Right lobe of liver (tissue), 6 donors: Measurements from ENCODE around the gene C11orf87. TPM values are rescaled to one million over a fixed set of nuclear protein-coding genes. Genes with fewer than 3 reads are reported as not detected.
A peak's percentile ranks its signal among the peaks of the same experiment; 100 is the strongest.

Experiments used
- ATAC-seq, 4 donors: fragments of 200-7000 bp; cut with Tn5 transposase; one replicate each; pipeline ENCODE4 v1.9.1; 2020; ENCODE audit warnings: mild to moderate bottlenecking in 4 of 4, moderate library complexity in 4 of 4
- DNase-seq, 3 donors: peaks; one replicate each; pipeline ENCODE4 v3.0.0-alpha.2; 2020
- H3K27ac ChIP-seq, 3 donors: fragments of 200-600 bp; one replicate each; pipeline ENCODE4 v1.8.0; 2022
- H3K27me3 ChIP-seq, 2 donors: fragments of 200-600 bp; one replicate each; pipeline ENCODE4 v1.8.0; 2022
- H3K36me3 ChIP-seq, 4 donors: fragments of 200-600 bp; sonication (generic) in 1 of 4; one replicate each; pipeline versions ENCODE4 v1.5.1 to v1.8.0; 2017 to 2022; ENCODE audit warnings: control low read depth in 1 of 4
- H3K4me1 ChIP-seq, 4 donors: fragments of 200-600 bp; sonication (generic) in 1 of 4; one replicate each; pipeline versions ENCODE4 v1.5.1 to v1.8.0; 2017 to 2022; ENCODE audit warnings: control low read depth in 1 of 4
- H3K4me3 ChIP-seq, 3 donors: fragments of 200-600 bp; one replicate each; pipeline ENCODE4 v1.8.0; 2022
- H3K9me3 ChIP-seq, 4 donors: fragments of 200-600 bp; sonication (generic) in 1 of 4; one replicate each; pipeline versions ENCODE4 v1.5.1 to v1.8.0; 2017 to 2022; ENCODE audit warnings: control low read depth in 1 of 4
- CTCF ChIP-seq, 4 donors: fragments of 200-600 bp in 3 of 4; fragments of 450-650 bp in 1 of 4; IDR thresholded peaks; one replicate each; pipeline versions ENCODE4 v1.5.1 to v1.8.0; 2016 to 2022; ENCODE audit warnings: antibody characterized with exemption in 4 of 4, mild to moderate bottlenecking in 2 of 4
- POLR2A ChIP-seq: fragments of 450-650 bp; IDR thresholded peaks from one replicate; pipeline ENCODE4 v1.6.1; 2017; ENCODE audit warnings: antibody characterized with exemption, mild to moderate bottlenecking
- WGBS: methylation state at CpG from one replicate; pipeline ENCODE4 v1.1.6; 2018; ENCODE audit warnings: low coverage, low lambda C conversion rate; ENCODE audit not compliant: insufficient coverage; ENCODE audit errors: missing lambda C conversion rate; 5-methylcytosine and 5-hydroxymethylcytosine counted together
- intact Hi-C, 2 donors: fragments of 100-400 bp; cut with DNase I; formaldehyde crosslinking; loops; one replicate each; pipeline versions ENCODE4 v1.11.2 to v1.14.1; 2022
- total RNA-seq, 6 experiments: library from RNA; depleted of rRNA in 2 of 6; stranded (reverse); fragments of >200 nt in 2 of 6; fragmentation: NEBNext Ultra II Directional in 3 of 6; extraction: Animal tissue kit (Norgen Biotek cat#: 25700) in 3 of 6; gene quantifications; one replicate each; pipeline versions ENCODE4 v1.1.0 to v1.2.4, GENCODE V29; 2016 to 2023
- donor health status: DM: no; HTN: yes; CAD: no.
- donor health status: DM: no; HTN: no; CAD: no.
- donor health status: DM: no; HTN: no; CAD: no.
- donor health status: DM: no; HTN: yes; CAD: no.
- donor health status: DM: no; HTN: yes; CAD: no.

The C11orf87 gene
- total RNA-seq, 6 experiments from 2014 or later: not detected

DNA sequence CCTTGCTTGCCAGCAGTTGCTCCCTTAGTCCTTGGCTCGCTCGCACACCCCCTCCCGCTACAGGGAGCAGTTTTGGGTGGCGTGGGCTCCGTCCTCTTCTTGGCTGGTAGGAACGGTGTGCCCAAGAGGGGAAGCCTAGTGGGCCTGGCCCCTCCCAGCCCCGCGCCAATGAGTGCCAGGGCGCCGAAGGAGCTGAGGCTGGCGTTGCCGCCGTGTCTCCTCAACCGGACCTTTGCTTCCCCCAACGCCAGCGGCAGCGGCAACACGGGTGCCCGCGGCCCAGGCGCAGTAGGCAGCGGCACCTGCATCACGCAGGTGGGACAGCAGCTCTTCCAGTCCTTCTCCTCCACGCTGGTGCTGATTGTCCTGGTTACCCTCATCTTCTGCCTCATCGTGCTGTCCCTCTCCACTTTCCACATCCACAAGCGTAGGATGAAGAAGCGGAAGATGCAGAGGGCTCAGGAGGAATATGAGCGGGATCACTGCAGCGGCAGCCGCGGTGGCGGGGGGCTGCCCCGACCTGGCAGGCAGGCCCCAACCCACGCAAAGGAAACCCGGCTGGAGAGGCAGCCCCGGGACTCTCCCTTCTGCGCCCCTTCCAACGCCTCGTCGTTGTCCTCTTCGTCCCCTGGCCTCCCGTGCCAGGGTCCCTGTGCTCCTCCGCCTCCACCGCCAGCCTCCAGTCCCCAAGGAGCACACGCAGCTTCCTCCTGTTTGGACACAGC is 1.6 kb downstream of the C11orf87 start:
- H3K27ac ChIP-seq: no peak overlapping the region
- intact Hi-C loops: no loop called here
- peaks cover 0 to 8% of the 10 kb centered on the region in 2 donors for H3K27me3 ChIP-seq
- H3K4me3 ChIP-seq: no peak overlapping the region
- H3K4me1 ChIP-seq: no peaks in the 10 kb centered on the region
- TF ChIP-seq POLR2A (no peak), CTCF (IDR thresholded peaks at IDR 0.05) (no peak)
- ATAC-seq: peak in 1 of 4 donors; percentile 30
- WGBS: 22% methylated on average over 10 of the region's 45 CpGs
- no peaks in the 10 kb centered on the region for H3K36me3 ChIP-seq
- H3K9me3 ChIP-seq: no peaks in the 10 kb centered on the region
- no peak for DNase-seq

DNA sequence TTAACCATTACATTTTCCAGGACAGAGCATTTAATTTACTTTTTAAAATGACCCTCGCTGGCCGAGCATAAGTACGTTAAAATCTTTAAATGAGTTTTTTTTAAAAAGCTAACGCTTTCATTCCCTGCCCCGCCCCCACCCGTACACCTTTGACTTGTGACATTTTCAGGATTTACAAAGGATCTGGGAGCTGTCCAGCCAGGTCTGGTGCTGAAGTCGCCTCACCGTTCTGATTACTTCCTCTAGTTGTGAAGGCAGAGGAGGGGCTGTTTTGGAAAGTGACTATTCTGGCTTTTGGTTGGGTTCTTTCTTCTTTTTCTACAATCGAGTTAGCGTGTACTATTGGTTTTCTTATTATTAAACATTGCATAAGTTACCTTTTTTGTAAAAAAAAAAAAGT is 2.9 kb downstream of the C11orf87 start:
- ATAC-seq (no peak), DNase-seq (no peak)
- 6% methylated on average over 10 of the region's 10 CpGs for WGBS
- intact Hi-C loops: no loop called here
- H3K9me3 ChIP-seq: no peaks in the 10 kb centered on the region
- H3K36me3 ChIP-seq: no peaks in the 10 kb centered on the region
- no peaks in the 10 kb centered on the region for H3K4me1 ChIP-seq
- H3K27ac ChIP-seq: no peak overlapping the region
- no peak for TF ChIP-seq POLR2A
- no peak for TF ChIP-seq CTCF (IDR thresholded peaks at IDR 0.05)
- peaks cover 0 to 8% of the 10 kb centered on the region in 2 donors for H3K27me3 ChIP-seq
- no peak overlapping the region for H3K4me3 ChIP-seq

GRCh38 chr11:109425554-109425953 is 3.6 kb downstream of the C11orf87 start:
- Histone ChIP-seq H3K36me3 (no peaks in the 10 kb centered on the region), H3K4me1 (no peaks in the 10 kb centered on the region), H3K4me3 (no peak overlapping the region), H3K9me3 (no peaks in the 10 kb centered on the region), H3K27ac (no peak overlapping the region), H3K27me3 (peaks cover 0 to 8% of the 10 kb centered on the region in 2 donors)
- WGBS: 11% methylated on average over 2 of the region's 2 CpGs
- no peak for ATAC-seq
- intact Hi-C loops: no loop called here
- no peak for DNase-seq
- no peak for TF ChIP-seq POLR2A
- no peak for TF ChIP-seq CTCF (IDR thresholded peaks at IDR 0.05)

DNA sequence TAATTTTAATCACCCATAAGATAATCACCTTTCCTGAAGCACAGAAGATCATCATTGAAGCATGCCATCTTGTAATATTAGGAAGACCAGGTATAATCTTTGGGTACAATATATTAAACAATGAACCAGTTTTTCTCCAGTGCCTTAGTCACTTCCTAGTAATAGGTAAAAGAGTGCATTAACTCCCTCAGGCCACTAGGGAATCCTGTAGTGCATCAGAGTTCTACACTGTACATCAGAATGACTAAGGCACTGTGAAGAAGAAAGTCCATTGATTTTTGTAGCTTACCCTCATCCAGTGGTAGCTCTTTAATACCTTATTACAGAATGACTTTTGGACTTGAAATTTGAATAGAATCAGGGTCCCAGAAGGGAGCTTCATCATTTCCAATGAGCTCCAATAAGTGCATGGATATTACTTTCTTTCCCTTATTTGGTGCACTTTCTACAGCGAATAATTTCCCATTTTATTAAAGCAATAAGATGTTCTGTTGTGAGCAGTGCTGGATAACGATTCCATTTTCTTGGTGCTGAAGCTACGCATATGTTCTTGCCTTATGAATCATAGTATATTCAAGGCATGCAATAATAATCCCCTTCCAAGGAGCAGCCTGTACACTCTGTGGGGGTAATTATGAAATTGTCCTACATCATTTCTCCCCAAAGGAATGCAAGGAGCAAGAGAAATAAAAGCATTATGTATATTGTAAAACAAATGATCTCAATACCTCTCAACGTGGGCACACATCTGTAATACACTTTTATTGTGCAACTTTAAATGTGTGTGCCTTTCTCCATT is 4.7 kb downstream of the C11orf87 start:
- no peak overlapping the region for H3K4me3 ChIP-seq
- TF ChIP-seq CTCF (IDR thresholded peaks at IDR 0.05) (no peak), POLR2A (no peak)
- no peak for ATAC-seq
- no peak for DNase-seq
- intact Hi-C loops: no loop called here
- WGBS: 39% methylated on average over 4 of the region's 4 CpGs
- no peaks in the 10 kb centered on the region for H3K9me3 ChIP-seq
- no peaks in the 10 kb centered on the region for H3K4me1 ChIP-seq
- H3K27me3 ChIP-seq: peaks cover 0 to 8% of the 10 kb centered on the region in 2 donors
- H3K27ac ChIP-seq: no peak overlapping the region
- no peaks in the 10 kb centered on the region for H3K36me3 ChIP-seq
